Parathyroid adenoma (tissue), 2 donors: ENCODE measurements around the gene SPG11.
"Not testable (repeated sequence)": the region's sequence is repeated elsewhere in the genome, so short reads cannot be mapped to it uniquely, and the experiment has no call there.

ENCODE experiments used
- H2AFZ ChIP-seq: fragments of 300-600 bp; sonication (generic); one replicate; pipeline ENCODE4 v1.7.0; 2017; ENCODE audit warnings: antibody characterized with exemption, mild to moderate bottlenecking
- H3K27ac ChIP-seq: fragments of 300-600 bp; sonication (generic); one replicate; pipeline ENCODE4 v1.7.0; 2017
- H3K27me3 ChIP-seq: fragments of 300-600 bp; sonication (generic); one replicate; pipeline ENCODE4 v1.7.0; 2017; ENCODE audit warnings: low read length; ENCODE audit not compliant: control insufficient read depth, insufficient read depth
- H3K36me3 ChIP-seq: fragments of 300-600 bp; sonication (generic); one replicate; pipeline ENCODE4 v1.7.0; 2017; ENCODE audit warnings: low read length; ENCODE audit not compliant: control insufficient read depth, insufficient read depth
- H3K4me1 ChIP-seq: fragments of 300-600 bp; sonication (generic); one replicate; pipeline ENCODE4 v1.7.0; 2017; ENCODE audit warnings: control low read depth
- H3K4me2 ChIP-seq: fragments of 300-600 bp; sonication (generic); one replicate; pipeline ENCODE4 v1.7.0; 2017; ENCODE audit warnings: low read length
- H3K4me3 ChIP-seq: fragments of 300-600 bp; sonication (generic); one replicate; pipeline ENCODE4 v1.7.0; 2017; ENCODE audit warnings: low read depth, low read length
- H3K79me2 ChIP-seq: fragments of 300-600 bp; sonication (generic); one replicate; pipeline ENCODE4 v1.7.0; 2017; ENCODE audit warnings: control low read depth
- H3K9ac ChIP-seq: fragments of 300-600 bp; sonication (generic); one replicate; pipeline ENCODE4 v1.7.0; 2017; ENCODE audit warnings: mild to moderate bottlenecking
- H3K9me3 ChIP-seq: fragments of 300-600 bp; sonication (generic); one replicate; pipeline ENCODE4 v1.7.0; 2017; ENCODE audit warnings: low read length; ENCODE audit not compliant: control insufficient read depth
- CTCF ChIP-seq: fragments of 300-600 bp; sonication (generic); IDR thresholded peaks from one replicate; pipeline ENCODE4 v1.7.0; 2017; ENCODE audit warnings: antibody characterized with exemption, mild to moderate bottlenecking
- donor health status: primary hyperparathyroidism.

Gene SPG11

DNA sequence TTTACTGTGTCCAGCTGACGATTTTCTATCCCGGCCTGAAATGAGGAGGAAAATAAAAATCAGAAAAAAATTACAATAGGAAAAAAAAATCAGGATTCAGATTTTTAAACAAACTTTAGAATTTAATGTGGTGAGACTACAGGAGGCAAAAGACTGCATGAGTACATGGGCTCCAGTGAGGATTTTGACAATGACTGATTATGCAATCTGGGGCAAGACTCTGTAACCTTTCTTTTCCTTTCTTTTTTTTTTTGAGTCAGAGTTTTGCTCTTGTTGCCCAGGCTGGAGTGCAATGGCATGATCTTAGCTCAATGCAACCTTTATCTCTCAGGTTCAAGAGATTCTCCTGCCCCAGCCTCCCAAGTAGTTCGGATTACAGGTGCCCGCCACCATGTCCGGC lies 29.9 kb downstream of the SPG11 start:
- H3K9ac ChIP-seq = no peak overlapping the region
- no peaks in the 10 kb centered on the region for H3K27me3 ChIP-seq
- no peak overlapping the region for H3K4me3 ChIP-seq
- no peak overlapping the region for H3K27ac ChIP-seq
- no peak for TF ChIP-seq CTCF
- no peak overlapping the region for H3K4me2 ChIP-seq
- H3K4me1 ChIP-seq = no peaks in the 10 kb centered on the region
- H3K9me3 ChIP-seq = no peaks in the 10 kb centered on the region
- no peak overlapping the region for H2AFZ ChIP-seq
- H3K79me2 ChIP-seq = no peaks in the 10 kb centered on the region
- H3K36me3 ChIP-seq = no peaks in the 10 kb centered on the region

- not testable (repeated sequence) for H3K79me2 ChIP-seq, H3K4me1 ChIP-seq, H3K27me3 ChIP-seq, H3K27ac ChIP-seq, H3K9me3 ChIP-seq, H3K4me3 ChIP-seq, H3K9ac ChIP-seq, H2AFZ ChIP-seq, H3K4me2 ChIP-seq, H3K36me3 ChIP-seq
Measured at GRCh38 chr15:44625286-44625685, 38.2 kb downstream of the SPG11 start.

DNA sequence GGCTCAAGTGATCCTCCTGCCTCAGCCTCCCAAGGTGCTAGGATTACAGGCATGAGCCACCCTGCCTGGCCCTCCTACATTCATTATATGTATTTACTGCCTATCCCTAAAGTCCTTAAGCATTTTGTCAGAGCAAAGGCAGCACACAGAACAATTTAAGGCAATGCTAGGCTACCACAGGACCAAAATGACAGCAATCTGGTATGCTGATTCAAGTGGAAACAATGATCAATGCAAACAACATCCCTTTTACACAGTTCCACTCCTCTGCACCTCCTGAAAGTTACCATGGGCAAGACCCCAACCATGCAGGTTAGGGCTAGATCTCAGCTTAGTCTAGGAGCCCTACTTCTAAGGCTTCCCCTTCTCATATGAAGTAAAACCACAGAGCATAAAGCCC lies 40.3 kb downstream of the SPG11 start:
- no peak overlapping the region for H2AFZ ChIP-seq
- H3K9me3 ChIP-seq = no peaks in the 10 kb centered on the region
- H3K4me2 ChIP-seq = no peak overlapping the region
- no peak overlapping the region for H3K27ac ChIP-seq
- no peaks in the 10 kb centered on the region for H3K79me2 ChIP-seq
- H3K9ac ChIP-seq = no peak overlapping the region
- no peaks in the 10 kb centered on the region for H3K4me1 ChIP-seq
- H3K27me3 ChIP-seq = no peaks in the 10 kb centered on the region
- TF ChIP-seq CTCF = no peak
- no peaks in the 10 kb centered on the region for H3K36me3 ChIP-seq
- no peak overlapping the region for H3K4me3 ChIP-seq

DNA sequence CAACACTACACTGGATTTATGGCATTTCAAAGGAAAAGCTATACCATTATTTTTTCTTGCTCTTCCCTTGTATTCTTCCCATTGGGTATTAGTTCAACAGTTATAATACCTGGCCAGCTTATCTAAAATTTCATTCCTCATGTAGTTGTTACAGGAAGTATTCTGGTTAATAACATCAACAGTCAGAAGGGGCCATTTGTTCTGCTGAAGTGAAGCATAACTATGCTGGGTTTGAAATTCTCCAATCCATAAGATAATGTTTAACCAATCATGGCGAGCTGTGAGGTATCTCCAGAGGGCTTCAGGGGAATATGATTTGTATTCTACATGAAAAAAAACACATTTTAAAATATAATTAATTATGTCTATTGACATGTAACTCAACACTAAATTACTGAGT lies 43.4 kb downstream of the SPG11 start:
- no peak for TF ChIP-seq CTCF
- Histone ChIP-seq H3K27me3 (no peaks in the 10 kb centered on the region), H3K9ac (no peak overlapping the region), H3K36me3 (no peaks in the 10 kb centered on the region), H3K4me3 (no peak overlapping the region), H3K4me2 (no peak overlapping the region), H3K27ac (no peak overlapping the region), H3K9me3 (no peaks in the 10 kb centered on the region), H3K4me1 (no peaks in the 10 kb centered on the region), H3K79me2 (no peaks in the 10 kb centered on the region), H2AFZ (no peak overlapping the region)

DNA sequence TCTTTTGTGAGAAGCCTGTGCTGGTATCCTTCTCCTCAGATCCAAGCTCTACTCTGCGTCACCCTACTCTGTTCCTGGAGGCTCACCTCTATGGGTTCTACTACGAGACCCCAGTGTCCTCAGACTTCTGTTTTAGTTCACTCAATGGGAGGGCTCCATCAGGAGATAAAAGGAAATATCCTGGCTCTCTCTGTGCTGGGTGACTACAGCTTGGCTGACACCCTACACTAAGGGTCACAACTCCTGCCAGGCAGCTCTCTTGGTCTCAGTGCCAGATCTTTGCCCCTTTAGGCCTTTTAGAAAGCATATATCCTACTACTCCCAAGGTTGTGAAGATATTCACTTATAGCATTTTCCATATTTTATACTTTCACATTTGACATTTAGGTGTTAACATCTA lies 46.5 kb downstream of the SPG11 start:
- Histone ChIP-seq H3K27me3 (no peaks in the 10 kb centered on the region), H3K36me3 (no peaks in the 10 kb centered on the region), H3K9ac (no peak overlapping the region), H3K4me3 (no peak overlapping the region), H2AFZ (no peak overlapping the region), H3K9me3 (no peaks in the 10 kb centered on the region), H3K4me2 (no peak overlapping the region), H3K27ac (no peak overlapping the region), H3K4me1 (no peaks in the 10 kb centered on the region), H3K79me2 (no peaks in the 10 kb centered on the region)
- no peak for TF ChIP-seq CTCF
